H1 (cell line): ENCODE measurements around the gene PRKN. TPM values are rescaled to one million over a fixed set of nuclear protein-coding genes. Genes with fewer than 3 reads are reported as not detected.

Experiments
- BCL11A ChIP-seq, 2 experiments: IDR thresholded peaks; one replicate each; pipeline ENCODE4 v1.6.1; 2011; ENCODE audit warnings: low read depth in 2 of 2, low read length in 2 of 2, mild to moderate bottlenecking in 2 of 2
- RXRA ChIP-seq: IDR thresholded peaks from 2 replicates; pipeline ENCODE4 v1.6.1; 2011; ENCODE audit warnings: low read depth, mild to moderate bottlenecking, low read length, moderate library complexity; ENCODE audit not compliant: insufficient read depth
- SP4 ChIP-seq: IDR thresholded peaks from 2 replicates; pipeline ENCODE4 v1.6.1; 2012; ENCODE audit warnings: low read length, inconsistent platforms
- polyA plus RNA-seq, 7 experiments: library from polyadenylated mRNA; depleted of rRNA in 3 of 7; stranded (reverse) in 5 of 7; unstranded in 2 of 7; fragments of >200 nt in 5 of 7; fragments of 200-250 nt in 2 of 7; gene quantifications; 1 replicate in 5 of 7; 2 replicates in 1 of 7; 4 replicates in 1 of 7; pipeline versions ENCODE4 v1.2.1 to v1.2.3, GENCODE V29; 2011 to 2013; ENCODE audit warnings: missing spikeins in 2 of 7, mixed read lengths in 2 of 7
- total RNA-seq: library from RNA; stranded (reverse); fragmentation: NEBNext Ultra II Directional; extraction: Animal tissue kit (Norgen Biotek cat#: 25700); gene quantifications from 2 replicates; pipeline ENCODE4 v1.2.1, GENCODE V29; 2021
- TF ChIP-seq, protein P1 (sequence below): fragments of 300-600 bp; sonication (generic); IDR thresholded peaks from 2 replicates; pipeline ENCODE4 v1.7.1; 2012; ENCODE audit warnings: low read length, moderate library complexity, mild to moderate bottlenecking, inconsistent platforms; ENCODE audit not compliant: insufficient replicate concordance
- TF ChIP-seq, protein P2 (sequence below), 3 experiments: IDR thresholded peaks; 1 replicate in 2 of 3; 2 replicates in 1 of 3; pipeline versions ENCODE4 v1.5.1 to v1.6.1; 2011; ENCODE audit warnings: low read length in 3 of 3, mild to moderate bottlenecking in 3 of 3, inconsistent platforms in 2 of 3, low read depth in 1 of 3, moderate library complexity in 1 of 3; ENCODE audit not compliant: insufficient read depth in 1 of 3; ENCODE audit errors: control extremely low read depth in 1 of 3

PRKN gene
- total and polyA plus RNA-seq, 2 of the 8 experiments (the other 6 are each of a cell fraction or from before 2014, with no cell fraction given): 0.13 to 0.29 TPM

DNA sequence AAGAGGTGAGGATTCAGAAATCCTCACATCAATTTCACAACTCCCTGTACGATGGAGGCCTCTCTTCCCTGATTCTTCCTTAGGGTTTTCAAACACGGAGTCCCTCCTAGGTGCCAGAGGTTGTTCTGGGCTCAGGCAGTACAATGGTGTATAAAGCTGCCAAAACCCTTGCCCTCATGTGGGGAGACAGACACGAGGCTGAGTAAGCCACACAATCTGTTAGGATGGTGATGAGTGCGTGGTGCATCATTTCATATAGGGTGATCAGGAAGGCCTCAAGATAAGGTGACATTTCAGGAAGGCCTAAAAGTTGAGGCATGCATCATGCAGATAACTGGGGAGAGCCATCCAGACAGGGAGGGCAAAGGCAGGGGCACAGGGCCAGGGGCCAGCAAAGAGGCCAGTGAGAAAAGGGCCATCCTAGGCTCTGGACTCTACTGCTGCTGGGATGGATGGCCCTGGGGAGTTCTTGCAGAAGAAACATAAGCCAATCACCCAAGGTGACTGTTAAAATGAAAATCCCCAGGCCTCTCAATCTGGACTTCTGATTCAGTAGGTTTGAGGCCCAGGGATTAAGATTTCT is 186.5 kb downstream of the PRKN start (continued):
- TF ChIP-seq BCL11A (IDR thresholded peaks at IDR 0.05; ENCODE audit: low read depth in 2 of 2, low read length in 2 of 2): no peak
- TF ChIP-seq, protein P1, sequence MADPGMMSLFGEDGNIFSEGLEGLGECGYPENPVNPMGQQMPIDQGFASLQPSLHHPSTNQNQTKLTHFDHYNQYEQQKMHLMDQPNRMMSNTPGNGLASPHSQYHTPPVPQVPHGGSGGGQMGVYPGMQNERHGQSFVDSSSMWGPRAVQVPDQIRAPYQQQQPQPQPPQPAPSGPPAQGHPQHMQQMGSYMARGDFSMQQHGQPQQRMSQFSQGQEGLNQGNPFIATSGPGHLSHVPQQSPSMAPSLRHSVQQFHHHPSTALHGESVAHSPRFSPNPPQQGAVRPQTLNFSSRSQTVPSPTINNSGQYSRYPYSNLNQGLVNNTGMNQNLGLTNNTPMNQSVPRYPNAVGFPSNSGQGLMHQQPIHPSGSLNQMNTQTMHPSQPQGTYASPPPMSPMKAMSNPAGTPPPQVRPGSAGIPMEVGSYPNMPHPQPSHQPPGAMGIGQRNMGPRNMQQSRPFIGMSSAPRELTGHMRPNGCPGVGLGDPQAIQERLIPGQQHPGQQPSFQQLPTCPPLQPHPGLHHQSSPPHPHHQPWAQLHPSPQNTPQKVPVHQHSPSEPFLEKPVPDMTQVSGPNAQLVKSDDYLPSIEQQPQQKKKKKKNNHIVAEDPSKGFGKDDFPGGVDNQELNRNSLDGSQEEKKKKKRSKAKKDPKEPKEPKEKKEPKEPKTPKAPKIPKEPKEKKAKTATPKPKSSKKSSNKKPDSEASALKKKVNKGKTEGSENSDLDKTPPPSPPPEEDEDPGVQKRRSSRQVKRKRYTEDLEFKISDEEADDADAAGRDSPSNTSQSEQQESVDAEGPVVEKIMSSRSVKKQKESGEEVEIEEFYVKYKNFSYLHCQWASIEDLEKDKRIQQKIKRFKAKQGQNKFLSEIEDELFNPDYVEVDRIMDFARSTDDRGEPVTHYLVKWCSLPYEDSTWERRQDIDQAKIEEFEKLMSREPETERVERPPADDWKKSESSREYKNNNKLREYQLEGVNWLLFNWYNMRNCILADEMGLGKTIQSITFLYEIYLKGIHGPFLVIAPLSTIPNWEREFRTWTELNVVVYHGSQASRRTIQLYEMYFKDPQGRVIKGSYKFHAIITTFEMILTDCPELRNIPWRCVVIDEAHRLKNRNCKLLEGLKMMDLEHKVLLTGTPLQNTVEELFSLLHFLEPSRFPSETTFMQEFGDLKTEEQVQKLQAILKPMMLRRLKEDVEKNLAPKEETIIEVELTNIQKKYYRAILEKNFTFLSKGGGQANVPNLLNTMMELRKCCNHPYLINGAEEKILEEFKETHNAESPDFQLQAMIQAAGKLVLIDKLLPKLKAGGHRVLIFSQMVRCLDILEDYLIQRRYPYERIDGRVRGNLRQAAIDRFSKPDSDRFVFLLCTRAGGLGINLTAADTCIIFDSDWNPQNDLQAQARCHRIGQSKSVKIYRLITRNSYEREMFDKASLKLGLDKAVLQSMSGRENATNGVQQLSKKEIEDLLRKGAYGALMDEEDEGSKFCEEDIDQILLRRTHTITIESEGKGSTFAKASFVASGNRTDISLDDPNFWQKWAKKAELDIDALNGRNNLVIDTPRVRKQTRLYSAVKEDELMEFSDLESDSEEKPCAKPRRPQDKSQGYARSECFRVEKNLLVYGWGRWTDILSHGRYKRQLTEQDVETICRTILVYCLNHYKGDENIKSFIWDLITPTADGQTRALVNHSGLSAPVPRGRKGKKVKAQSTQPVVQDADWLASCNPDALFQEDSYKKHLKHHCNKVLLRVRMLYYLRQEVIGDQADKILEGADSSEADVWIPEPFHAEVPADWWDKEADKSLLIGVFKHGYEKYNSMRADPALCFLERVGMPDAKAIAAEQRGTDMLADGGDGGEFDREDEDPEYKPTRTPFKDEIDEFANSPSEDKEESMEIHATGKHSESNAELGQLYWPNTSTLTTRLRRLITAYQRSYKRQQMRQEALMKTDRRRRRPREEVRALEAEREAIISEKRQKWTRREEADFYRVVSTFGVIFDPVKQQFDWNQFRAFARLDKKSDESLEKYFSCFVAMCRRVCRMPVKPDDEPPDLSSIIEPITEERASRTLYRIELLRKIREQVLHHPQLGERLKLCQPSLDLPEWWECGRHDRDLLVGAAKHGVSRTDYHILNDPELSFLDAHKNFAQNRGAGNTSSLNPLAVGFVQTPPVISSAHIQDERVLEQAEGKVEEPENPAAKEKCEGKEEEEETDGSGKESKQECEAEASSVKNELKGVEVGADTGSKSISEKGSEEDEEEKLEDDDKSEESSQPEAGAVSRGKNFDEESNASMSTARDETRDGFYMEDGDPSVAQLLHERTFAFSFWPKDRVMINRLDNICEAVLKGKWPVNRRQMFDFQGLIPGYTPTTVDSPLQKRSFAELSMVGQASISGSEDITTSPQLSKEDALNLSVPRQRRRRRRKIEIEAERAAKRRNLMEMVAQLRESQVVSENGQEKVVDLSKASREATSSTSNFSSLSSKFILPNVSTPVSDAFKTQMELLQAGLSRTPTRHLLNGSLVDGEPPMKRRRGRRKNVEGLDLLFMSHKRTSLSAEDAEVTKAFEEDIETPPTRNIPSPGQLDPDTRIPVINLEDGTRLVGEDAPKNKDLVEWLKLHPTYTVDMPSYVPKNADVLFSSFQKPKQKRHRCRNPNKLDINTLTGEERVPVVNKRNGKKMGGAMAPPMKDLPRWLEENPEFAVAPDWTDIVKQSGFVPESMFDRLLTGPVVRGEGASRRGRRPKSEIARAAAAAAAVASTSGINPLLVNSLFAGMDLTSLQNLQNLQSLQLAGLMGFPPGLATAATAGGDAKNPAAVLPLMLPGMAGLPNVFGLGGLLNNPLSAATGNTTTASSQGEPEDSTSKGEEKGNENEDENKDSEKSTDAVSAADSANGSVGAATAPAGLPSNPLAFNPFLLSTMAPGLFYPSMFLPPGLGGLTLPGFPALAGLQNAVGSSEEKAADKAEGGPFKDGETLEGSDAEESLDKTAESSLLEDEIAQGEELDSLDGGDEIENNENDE: no peak
- no peak for TF ChIP-seq RXRA
- TF ChIP-seq, protein P2, sequence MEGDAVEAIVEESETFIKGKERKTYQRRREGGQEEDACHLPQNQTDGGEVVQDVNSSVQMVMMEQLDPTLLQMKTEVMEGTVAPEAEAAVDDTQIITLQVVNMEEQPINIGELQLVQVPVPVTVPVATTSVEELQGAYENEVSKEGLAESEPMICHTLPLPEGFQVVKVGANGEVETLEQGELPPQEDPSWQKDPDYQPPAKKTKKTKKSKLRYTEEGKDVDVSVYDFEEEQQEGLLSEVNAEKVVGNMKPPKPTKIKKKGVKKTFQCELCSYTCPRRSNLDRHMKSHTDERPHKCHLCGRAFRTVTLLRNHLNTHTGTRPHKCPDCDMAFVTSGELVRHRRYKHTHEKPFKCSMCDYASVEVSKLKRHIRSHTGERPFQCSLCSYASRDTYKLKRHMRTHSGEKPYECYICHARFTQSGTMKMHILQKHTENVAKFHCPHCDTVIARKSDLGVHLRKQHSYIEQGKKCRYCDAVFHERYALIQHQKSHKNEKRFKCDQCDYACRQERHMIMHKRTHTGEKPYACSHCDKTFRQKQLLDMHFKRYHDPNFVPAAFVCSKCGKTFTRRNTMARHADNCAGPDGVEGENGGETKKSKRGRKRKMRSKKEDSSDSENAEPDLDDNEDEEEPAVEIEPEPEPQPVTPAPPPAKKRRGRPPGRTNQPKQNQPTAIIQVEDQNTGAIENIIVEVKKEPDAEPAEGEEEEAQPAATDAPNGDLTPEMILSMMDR (IDR thresholded peaks at IDR 0.05; ENCODE audit: control extremely low read depth in 1 of 3, insufficient read depth in 1 of 3, low read depth in 1 of 3, low read length in 3 of 3): no peak
- no peak for TF ChIP-seq SP4
